NCI-H1694 (cell line): Measurements from ENCODE around the gene ARMH4.

ENCODE experiments used
- DNase-seq: peaks from one replicate; lab custom pipeline; 2025; lab: John Stamatoyannopoulos, UW

Gene ARMH4

DNA sequence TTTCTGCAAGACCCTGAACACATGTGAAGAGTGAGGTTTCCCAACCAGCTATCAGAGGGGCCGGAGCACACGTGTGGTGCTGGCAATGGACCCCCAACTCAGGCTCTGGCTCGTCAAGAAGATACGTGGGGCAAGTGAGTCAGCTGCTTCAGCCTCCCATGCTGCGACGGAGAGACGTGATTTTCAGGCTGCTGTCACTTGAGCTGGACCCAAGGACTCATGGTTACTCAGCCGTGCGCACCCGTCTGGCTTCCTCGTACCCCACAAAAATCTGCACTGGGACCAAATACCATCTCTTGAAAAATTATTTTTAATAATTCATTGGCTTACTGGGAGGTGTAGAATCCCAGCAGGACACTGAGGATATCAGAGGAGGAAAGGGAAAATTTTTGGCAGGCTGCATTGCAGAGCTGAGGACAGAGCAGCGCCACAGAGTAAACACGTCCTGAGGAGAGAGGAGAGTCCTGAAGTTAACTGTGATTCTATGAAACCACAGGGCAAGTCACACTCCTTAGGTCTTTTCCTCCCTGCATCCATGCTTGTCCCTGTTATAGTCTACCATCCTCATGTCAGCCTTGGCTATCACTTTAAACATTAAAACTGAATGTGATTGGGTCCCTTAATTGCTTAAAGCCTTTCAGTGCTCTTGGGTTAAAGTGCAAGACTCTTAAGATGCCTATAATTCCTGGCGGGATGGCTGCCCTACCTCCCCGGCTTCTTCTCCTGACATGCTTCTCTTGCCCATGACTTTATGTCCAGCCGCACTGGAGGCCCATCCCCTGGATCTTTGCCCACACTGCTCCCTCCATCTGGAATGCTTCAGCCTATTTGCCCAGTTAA, 190.8 kb downstream of the ARMH4 start:
- DNase-seq: no peak

DNA sequence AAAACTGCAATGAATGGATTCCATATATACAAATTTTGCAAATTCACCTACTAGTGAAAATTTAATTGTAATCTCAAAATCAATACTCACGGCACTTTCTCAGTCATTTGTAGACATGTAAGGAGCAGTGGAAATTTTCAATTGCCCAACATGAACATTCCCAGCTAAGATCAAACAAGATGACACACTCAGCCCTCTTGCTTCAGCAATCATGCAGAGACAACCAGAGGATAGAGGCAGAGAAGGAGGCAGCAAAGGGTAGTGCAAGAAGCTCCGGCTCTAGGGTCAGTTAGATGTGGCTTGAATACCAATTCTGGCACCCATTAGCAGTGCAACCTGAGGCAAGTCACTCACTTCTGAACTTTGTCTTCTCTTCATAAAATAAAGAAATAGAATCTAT, 194.6 kb downstream of the ARMH4 start:
- DNase-seq: no peak
